ENCODE measurements around the gene ATP1B2.

Gene ATP1B2

DNA sequence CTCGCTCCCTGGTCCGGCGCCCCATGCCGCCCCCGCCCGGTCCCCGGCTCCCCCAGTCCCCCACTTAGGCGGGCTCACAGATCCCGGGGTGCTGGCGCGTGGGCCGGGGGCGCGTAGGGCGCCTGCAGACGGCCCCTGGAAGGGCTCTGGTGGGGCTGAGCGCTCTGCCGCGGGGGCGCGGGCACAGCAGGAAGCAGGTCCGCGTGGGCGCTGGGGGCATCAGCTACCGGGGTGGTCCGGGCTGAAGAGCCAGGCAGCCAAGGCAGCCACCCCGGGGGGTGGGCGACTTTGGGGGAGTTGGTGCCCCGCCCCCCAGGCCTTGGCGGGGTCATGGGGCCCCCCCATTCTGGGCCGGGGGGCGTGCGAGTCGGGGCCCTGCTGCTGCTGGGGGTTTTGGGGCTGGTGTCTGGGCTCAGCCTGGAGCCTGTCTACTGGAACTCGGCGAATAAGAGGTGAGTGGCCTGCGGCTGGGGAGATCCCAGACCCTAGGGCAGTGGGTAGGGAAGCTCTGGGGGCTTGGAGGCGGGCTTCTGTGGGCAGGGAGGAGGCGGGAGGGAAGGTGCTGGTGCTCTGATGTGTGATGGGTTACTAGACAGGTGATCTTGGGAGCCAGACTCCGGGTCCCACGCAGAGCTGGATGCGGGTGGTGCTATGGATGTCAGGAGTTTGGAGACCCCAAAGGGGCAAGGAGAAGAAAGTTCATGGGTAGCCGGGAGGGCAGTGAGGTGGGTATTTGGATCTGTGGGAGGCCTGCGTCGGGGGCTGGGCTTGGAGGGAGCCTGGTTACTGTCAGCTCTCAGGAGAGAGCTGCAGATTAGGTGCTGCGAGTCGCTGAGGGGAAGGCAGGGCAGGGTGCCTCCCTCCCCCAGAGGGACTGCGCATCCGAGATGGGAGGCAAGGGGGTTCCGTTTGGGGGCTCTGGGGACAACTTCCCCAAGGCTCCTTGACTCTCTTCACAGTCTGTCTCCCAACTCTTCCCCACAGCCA lies 54.8 kb downstream of the ATP1B2 start:
- H3K36me3 Mint-ChIP-seq: peaks cover 13% of the 10 kb centered on the region
- H3K27me3 Mint-ChIP-seq: peaks cover 16% of the 10 kb centered on the region
- H3K27ac Mint-ChIP-seq: no peak overlapping the region
- peak overlapping the region; percentile 73 for H3K4me3 Mint-ChIP-seq
- peaks cover 20% of the 10 kb centered on the region for H3K4me1 Mint-ChIP-seq (ENCODE audit: low read depth)
- no peaks in the 10 kb centered on the region for H3K9me3 Mint-ChIP-seq (ENCODE audit: low read depth)

DNA sequence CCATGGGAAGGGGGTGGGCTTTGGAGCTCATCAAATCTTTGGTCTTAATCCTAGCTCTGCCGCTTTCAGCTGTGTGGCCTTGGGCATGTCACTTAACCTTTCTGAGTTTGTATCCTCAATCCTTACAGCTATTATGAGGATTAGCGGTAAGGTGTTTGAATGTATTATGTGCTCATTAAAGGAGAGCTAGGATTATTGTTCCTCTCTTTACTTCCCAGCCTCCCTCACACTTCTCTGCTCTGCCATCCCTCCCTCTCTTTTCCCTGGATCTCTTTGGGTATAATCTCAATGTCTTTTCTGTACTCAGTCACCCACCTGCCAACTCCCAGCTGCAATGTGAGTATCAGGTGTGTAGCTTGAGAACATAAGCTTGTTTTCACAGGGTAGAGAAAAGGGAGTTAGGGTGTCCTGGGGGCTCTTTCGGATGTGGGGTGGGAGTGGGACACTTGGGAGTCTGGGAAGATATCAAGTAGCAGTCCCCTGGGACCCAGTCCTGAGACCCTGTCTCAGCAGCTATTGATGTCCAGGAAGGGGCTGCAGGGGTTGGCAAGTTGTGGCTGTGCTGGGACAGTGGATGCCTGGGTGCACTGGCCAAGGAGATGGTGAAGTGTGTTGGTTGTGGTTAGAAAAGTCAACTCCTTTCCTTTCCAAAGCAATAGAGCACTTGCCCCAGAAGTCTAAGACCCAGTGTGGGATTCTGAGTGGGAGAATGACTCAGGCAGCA lies 56.1 kb downstream of the ATP1B2 start:
- no peak overlapping the region for H3K27ac Mint-ChIP-seq
- H3K36me3 Mint-ChIP-seq: peaks cover 11% of the 10 kb centered on the region
- H3K27me3 Mint-ChIP-seq: peaks cover 20% of the 10 kb centered on the region
- peak overlapping the region; percentile 54 for H3K4me3 Mint-ChIP-seq
- no peaks in the 10 kb centered on the region for H3K9me3 Mint-ChIP-seq (ENCODE audit: low read depth)
- H3K4me1 Mint-ChIP-seq (ENCODE audit: low read depth): peaks cover 26% of the 10 kb centered on the region

All from activated naive CD8-positive, alpha-beta T cell (primary cell).